ENCODE results near the gene HOXD8. TPM values are rescaled to one million over a fixed set of nuclear protein-coding genes. Genes with fewer than 3 reads are reported as not detected.

Gene HOXD8
- total RNA-seq, 1 experiment from 2014 or later, result 0.49 TPM

GRCh38 chr2:176159663-176160250, 30.3 kb downstream of the HOXD8 start:
- no peak for DNase-seq (ENCODE audit: low read depth)

- no peak for DNase-seq (ENCODE audit: low read depth)
Observed at GRCh38 chr2:176160251-176160985, 30.9 kb downstream of the HOXD8 start.

- DNase-seq (ENCODE audit: low read depth), result no peak
Observed at GRCh38 chr2:176160986-176161824, 31.7 kb downstream of the HOXD8 start.

- no peak for DNase-seq (ENCODE audit: low read depth)
Observed at GRCh38 chr2:176161825-176162626, 32.5 kb downstream of the HOXD8 start.

GRCh38 chr2:176162911-176163671, 33.6 kb downstream of the HOXD8 start:
- no peak for DNase-seq (ENCODE audit: low read depth)

- DNase-seq (ENCODE audit: low read depth), result no peak
Observed at GRCh38 chr2:176163672-176164056, 34.2 kb downstream of the HOXD8 start.

GRCh38 chr2:176164201-176164600, 34.7 kb downstream of the HOXD8 start:
- DNase-seq (ENCODE audit: low read depth), result no peak

GRCh38 chr2:176164611-176165369, 35.3 kb downstream of the HOXD8 start:
- peak; percentile 30 for DNase-seq (ENCODE audit: low read depth)

GRCh38 chr2:176165370-176166050, 36.0 kb downstream of the HOXD8 start:
- DNase-seq (ENCODE audit: low read depth), result peak; percentile 43

- no peak for DNase-seq (ENCODE audit: low read depth)
Observed at GRCh38 chr2:176166272-176166671, 36.8 kb downstream of the HOXD8 start.

- no peak for DNase-seq (ENCODE audit: low read depth)
Observed at GRCh38 chr2:176167398-176167797, 37.9 kb downstream of the HOXD8 start.

- DNase-seq (ENCODE audit: low read depth), result no peak
Observed at GRCh38 chr2:176169181-176169580, 39.7 kb downstream of the HOXD8 start.

- no peak for DNase-seq (ENCODE audit: low read depth)
Observed at GRCh38 chr2:176169711-176170110, 40.2 kb downstream of the HOXD8 start.

GRCh38 chr2:176170602-176171305, 41.2 kb downstream of the HOXD8 start:
- DNase-seq (ENCODE audit: low read depth), result no peak

GRCh38 chr2:176171351-176172006, 42.0 kb downstream of the HOXD8 start:
- no peak for DNase-seq (ENCODE audit: low read depth)

- no peak for DNase-seq (ENCODE audit: low read depth)
Observed at GRCh38 chr2:176172007-176172894, 42.7 kb downstream of the HOXD8 start.

- no peak for DNase-seq (ENCODE audit: low read depth)
Observed at GRCh38 chr2:176172895-176173566, 43.5 kb downstream of the HOXD8 start.

Data from M059J (cell line).